ENCODE measurements around the gene RGS2. TPM values are rescaled to one million over a fixed set of nuclear protein-coding genes. Genes with fewer than 3 reads are reported as not detected.
A peak's percentile ranks its signal among the peaks of the same experiment; 100 is the strongest.

RGS2 gene
- total RNA-seq, 1 experiment from 2014 or later = 4.5 TPM

GRCh38 chr1:192787914-192788585 is 20.8 kb upstream of the RGS2 start:
- TF ChIP-seq POLR2AphosphoS5 (IDR thresholded peaks at IDR 0.05; ENCODE audit: low read depth, low read length) (no peak), SIN3A (IDR thresholded peaks at IDR 0.05; ENCODE audit: borderline replicate concordance, insufficient read depth, low read depth, low read length) (no peak), TCF7L2 (IDR thresholded peaks at IDR 0.05; ENCODE audit: low read depth, low read length) (no peak)
- TF ChIP-seq, protein P1, sequence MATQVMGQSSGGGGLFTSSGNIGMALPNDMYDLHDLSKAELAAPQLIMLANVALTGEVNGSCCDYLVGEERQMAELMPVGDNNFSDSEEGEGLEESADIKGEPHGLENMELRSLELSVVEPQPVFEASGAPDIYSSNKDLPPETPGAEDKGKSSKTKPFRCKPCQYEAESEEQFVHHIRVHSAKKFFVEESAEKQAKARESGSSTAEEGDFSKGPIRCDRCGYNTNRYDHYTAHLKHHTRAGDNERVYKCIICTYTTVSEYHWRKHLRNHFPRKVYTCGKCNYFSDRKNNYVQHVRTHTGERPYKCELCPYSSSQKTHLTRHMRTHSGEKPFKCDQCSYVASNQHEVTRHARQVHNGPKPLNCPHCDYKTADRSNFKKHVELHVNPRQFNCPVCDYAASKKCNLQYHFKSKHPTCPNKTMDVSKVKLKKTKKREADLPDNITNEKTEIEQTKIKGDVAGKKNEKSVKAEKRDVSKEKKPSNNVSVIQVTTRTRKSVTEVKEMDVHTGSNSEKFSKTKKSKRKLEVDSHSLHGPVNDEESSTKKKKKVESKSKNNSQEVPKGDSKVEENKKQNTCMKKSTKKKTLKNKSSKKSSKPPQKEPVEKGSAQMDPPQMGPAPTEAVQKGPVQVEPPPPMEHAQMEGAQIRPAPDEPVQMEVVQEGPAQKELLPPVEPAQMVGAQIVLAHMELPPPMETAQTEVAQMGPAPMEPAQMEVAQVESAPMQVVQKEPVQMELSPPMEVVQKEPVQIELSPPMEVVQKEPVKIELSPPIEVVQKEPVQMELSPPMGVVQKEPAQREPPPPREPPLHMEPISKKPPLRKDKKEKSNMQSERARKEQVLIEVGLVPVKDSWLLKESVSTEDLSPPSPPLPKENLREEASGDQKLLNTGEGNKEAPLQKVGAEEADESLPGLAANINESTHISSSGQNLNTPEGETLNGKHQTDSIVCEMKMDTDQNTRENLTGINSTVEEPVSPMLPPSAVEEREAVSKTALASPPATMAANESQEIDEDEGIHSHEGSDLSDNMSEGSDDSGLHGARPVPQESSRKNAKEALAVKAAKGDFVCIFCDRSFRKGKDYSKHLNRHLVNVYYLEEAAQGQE (IDR thresholded peaks at IDR 0.05; ENCODE audit: insufficient read depth in 1 of 2, low read depth in 2 of 2, low read length in 1 of 2) = no peak
- TF ChIP-seq, protein P2, sequence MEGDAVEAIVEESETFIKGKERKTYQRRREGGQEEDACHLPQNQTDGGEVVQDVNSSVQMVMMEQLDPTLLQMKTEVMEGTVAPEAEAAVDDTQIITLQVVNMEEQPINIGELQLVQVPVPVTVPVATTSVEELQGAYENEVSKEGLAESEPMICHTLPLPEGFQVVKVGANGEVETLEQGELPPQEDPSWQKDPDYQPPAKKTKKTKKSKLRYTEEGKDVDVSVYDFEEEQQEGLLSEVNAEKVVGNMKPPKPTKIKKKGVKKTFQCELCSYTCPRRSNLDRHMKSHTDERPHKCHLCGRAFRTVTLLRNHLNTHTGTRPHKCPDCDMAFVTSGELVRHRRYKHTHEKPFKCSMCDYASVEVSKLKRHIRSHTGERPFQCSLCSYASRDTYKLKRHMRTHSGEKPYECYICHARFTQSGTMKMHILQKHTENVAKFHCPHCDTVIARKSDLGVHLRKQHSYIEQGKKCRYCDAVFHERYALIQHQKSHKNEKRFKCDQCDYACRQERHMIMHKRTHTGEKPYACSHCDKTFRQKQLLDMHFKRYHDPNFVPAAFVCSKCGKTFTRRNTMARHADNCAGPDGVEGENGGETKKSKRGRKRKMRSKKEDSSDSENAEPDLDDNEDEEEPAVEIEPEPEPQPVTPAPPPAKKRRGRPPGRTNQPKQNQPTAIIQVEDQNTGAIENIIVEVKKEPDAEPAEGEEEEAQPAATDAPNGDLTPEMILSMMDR (IDR thresholded peaks at IDR 0.05) = no peak
- peak; percentile 4 for DNase-seq (ENCODE audit: low read depth, low spot score)
- Histone ChIP-seq H3K4me1 (ENCODE audit: control insufficient read depth, insufficient read depth, low read length) (no peaks in the 10 kb centered on the region), H3K4me3 (ENCODE audit: low read depth in 2 of 2, low read length in 2 of 2) (no peak overlapping the region), H3K27me3 (ENCODE audit: control insufficient read depth, insufficient read depth, low read length) (no peaks in the 10 kb centered on the region), H3K27ac (ENCODE audit: low read length) (no peak overlapping the region), H3K9me3 (ENCODE audit: control insufficient read depth, insufficient read depth, low read depth, low read length) (no peaks in the 10 kb centered on the region), H3K36me3 (ENCODE audit: control insufficient read depth, insufficient read depth, low read length) (no peaks in the 10 kb centered on the region)
- no TSS peak for BruUV-seq (replicated peaks)
- CTCF ChIA-PET = no interaction called here
- intact Hi-C loops (cut with micrococcal nuclease; ENCODE audit: unreplicated experiment) (no loop called here), in situ Hi-C loops (cut with HindIII; ENCODE audit: low pct_unique_long_range_greater_than_20kb, low sequenced_read_pairs) (no loop called here)
- no peak for ATAC-seq
- POLR2A ChIA-PET = no interaction called here

GRCh38 chr1:192789871-192790270 is 19.0 kb upstream of the RGS2 start:
- H3K9me3 ChIP-seq (ENCODE audit: control insufficient read depth, insufficient read depth, low read depth, low read length) = no peaks in the 10 kb centered on the region
- no peak overlapping the region for H3K4me3 ChIP-seq (ENCODE audit: low read depth in 2 of 2, low read length in 2 of 2)
- no peak for DNase-seq (ENCODE audit: low read depth, low spot score)
- no TSS peak for BruUV-seq (replicated peaks)
- ChIA-PET POLR2A (no interaction called here), CTCF (no interaction called here)
- in situ Hi-C loops (cut with HindIII; ENCODE audit: low pct_unique_long_range_greater_than_20kb, low sequenced_read_pairs) (no loop called here), intact Hi-C loops (cut with micrococcal nuclease; ENCODE audit: unreplicated experiment) (no loop called here)
- no peaks in the 10 kb centered on the region for H3K36me3 ChIP-seq (ENCODE audit: control insufficient read depth, insufficient read depth, low read length)
- no peaks in the 10 kb centered on the region for H3K27me3 ChIP-seq (ENCODE audit: control insufficient read depth, insufficient read depth, low read length)
- no peak overlapping the region for H3K27ac ChIP-seq (ENCODE audit: low read length)
- H3K4me1 ChIP-seq (ENCODE audit: control insufficient read depth, insufficient read depth, low read length) = no peaks in the 10 kb centered on the region
- TF ChIP-seq, protein P2 (IDR thresholded peaks at IDR 0.05) = no peak
- TF ChIP-seq POLR2AphosphoS5 (IDR thresholded peaks at IDR 0.05; ENCODE audit: low read depth, low read length) (no peak), SIN3A (IDR thresholded peaks at IDR 0.05; ENCODE audit: borderline replicate concordance, insufficient read depth, low read depth, low read length) (no peak), TCF7L2 (IDR thresholded peaks at IDR 0.05; ENCODE audit: low read depth, low read length) (no peak)
- TF ChIP-seq, protein P1 (IDR thresholded peaks at IDR 0.05; ENCODE audit: insufficient read depth in 1 of 2, low read depth in 2 of 2, low read length in 1 of 2) = no peak
- ATAC-seq = no peak
